Testis (tissue), 2 donors: Measurements from ENCODE around the gene PPP1R12B.
"Not testable (repeated sequence)": the region's sequence is repeated elsewhere in the genome, so short reads cannot be mapped to it uniquely, and the experiment has no call there.

ENCODE experiments used
- CTCF ChIP-seq, 3 experiments: fragments of 450-650 bp in 2 of 3; fragments of 200-600 bp in 1 of 3; sonication (generic) in 1 of 3; IDR thresholded peaks; one replicate each; pipeline ENCODE4 v1.5.1; 2016 to 2019; ENCODE audit warnings: antibody characterized with exemption in 3 of 3, mild to moderate bottlenecking in 2 of 3, moderate library complexity in 1 of 3
- POLR2A ChIP-seq: fragments of 450-650 bp; IDR thresholded peaks from one replicate; pipeline ENCODE4 v1.6.1; 2017; ENCODE audit warnings: antibody characterized with exemption, mild to moderate bottlenecking, moderate library complexity

- TF ChIP-seq CTCF (IDR thresholded peaks at IDR 0.05); POLR2A: not testable (repeated sequence)
Measured at GRCh38 chr1:202419731-202420130, 71.2 kb downstream of the PPP1R12B start.
